ENCODE results near the gene DNAJC5.

DNAJC5 gene

DNA sequence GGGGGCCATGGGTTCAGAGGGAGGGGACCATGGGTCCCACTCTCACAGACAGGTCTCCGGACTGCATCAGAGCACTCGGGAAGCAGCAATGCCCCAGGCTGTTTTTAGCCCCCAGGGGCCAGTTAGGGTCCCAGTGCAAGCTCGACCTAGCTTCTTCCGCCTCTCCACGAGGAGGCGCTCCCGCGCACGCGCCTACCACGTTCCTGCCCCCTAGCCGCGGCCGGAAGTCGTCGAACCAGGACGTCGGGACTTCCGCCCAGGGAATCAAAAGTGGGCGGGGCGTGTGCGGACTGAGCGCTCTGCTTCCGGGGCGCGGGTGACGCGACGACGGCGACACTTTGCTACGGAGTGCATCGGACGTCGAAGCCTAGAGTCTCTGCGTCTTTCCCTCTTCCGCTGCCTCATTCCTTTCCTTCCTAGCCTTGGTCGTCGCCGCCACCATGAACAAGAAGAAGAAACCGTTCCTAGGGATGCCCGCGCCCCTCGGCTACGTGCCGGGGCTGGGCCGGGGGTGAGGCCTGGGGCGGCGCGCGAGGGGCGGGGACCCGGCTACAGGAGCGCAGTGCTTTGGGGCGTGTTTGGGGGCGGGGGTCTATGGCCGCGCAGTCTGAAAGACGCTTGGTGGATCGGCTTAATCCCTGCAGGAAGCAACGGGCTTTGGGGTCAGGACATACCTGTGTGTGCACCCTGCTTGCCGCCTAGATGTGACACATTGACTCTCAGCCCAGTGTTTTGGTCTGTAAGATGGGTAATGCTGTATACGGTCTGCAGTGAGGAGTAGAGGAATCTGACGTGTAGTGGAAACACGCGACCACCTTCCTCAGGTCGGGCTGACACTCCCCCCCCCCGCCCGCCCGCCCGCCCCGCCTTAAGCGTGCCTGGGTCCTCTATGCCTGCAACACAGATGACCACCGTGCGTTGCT is 86.1 kb downstream of the DNAJC5 start, which contains the start of gene PRPF6:
TSS of gene PRPF6 (plus strand) at position 327 of the 923 bp plus-strand sequence. CDS start at position 441, 114 bp downstream.
- Histone ChIP-seq H3K27ac (ENCODE audit: low read depth, low read length) (peak within 1 kb of the TSS; percentile 90), H3K36me3 (ENCODE audit: control insufficient read depth, low read length) (peaks cover 41% of the 10 kb centered on the region), H4K20me1 (ENCODE audit: control insufficient read depth, insufficient read depth, low read depth, low read length) (peaks cover 4% of the 10 kb centered on the region; the same call in 1 of the 2 replicates)

DNA sequence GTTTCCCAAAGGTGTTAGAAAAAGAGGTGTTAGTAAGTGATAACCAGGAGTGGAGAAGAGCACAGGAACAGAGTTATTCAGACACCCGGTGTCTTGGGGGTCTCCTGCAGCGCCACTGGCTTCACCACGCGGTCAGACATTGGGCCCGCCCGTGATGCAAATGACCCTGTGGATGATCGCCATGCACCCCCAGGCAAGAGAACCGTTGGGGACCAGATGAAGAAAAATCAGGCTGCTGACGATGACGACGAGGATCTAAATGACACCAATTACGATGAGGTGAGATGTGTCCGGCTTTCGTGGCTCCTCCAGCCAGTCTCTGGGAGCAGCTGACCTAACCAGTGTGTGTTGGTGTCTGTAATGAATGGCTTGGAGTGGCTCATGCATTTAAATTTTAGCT is 88.0 kb downstream of the DNAJC5 start:
- Histone ChIP-seq H3K79me2 (ENCODE audit: control insufficient read depth, low read length) (peaks cover 48% of the 10 kb centered on the region), H4K20me1 (ENCODE audit: control insufficient read depth, insufficient read depth, low read depth, low read length) (peaks cover 4% of the 10 kb centered on the region; the same call in 1 of the 2 replicates), H3K9me3 (ENCODE audit: control insufficient read depth, insufficient read depth, low read length) (no peaks in the 10 kb centered on the region), H3K27me3 (ENCODE audit: control insufficient read depth, low read length) (no peaks in the 10 kb centered on the region), H3K4me1 (ENCODE audit: control insufficient read depth, low read length) (peaks cover 40% of the 10 kb centered on the region), H3K27ac (ENCODE audit: low read depth, low read length) (no peak overlapping the region), H3K4me3 (ENCODE audit: low read length) (no peak overlapping the region), H3K4me2 (ENCODE audit: low read length) (no peak overlapping the region), H3F3A (ENCODE audit: control insufficient read depth, insufficient read depth) (peaks cover 17% of the 10 kb centered on the region), H3K9me2 (replicated peaks; ENCODE audit: control insufficient read depth, low read length) (no peaks in the 10 kb centered on the region), H3K36me3 (ENCODE audit: control insufficient read depth, low read length) (peaks cover 55% of the 10 kb centered on the region)
- no peak for TF ChIP-seq CTCF (IDR thresholded peaks at IDR 0.05; ENCODE audit: low read depth, low read length, poor library complexity, severe bottlenecking)
- TF ChIP-seq EZH2phosphoT487 (IDR thresholded peaks at IDR 0.05; ENCODE audit: borderline replicate concordance, low read length): no peak

More for the DNA sequence above, 86.1 kb downstream of the DNAJC5 start, which contains the start of gene PRPF6:
- TF ChIP-seq CTCF (IDR thresholded peaks at IDR 0.05; ENCODE audit: low read depth, low read length, poor library complexity, severe bottlenecking) (peak; percentile 88), EZH2phosphoT487 (IDR thresholded peaks at IDR 0.05; ENCODE audit: borderline replicate concordance, low read length) (no peak)
- Histone ChIP-seq H3K9me2 (replicated peaks; ENCODE audit: control insufficient read depth, low read length) (no peaks in the 10 kb centered on the region), H3K4me1 (ENCODE audit: control insufficient read depth, low read length) (peaks cover 41% of the 10 kb centered on the region), H3F3A (ENCODE audit: control insufficient read depth, insufficient read depth) (peaks cover 17% of the 10 kb centered on the region), H3K27me3 (ENCODE audit: control insufficient read depth, low read length) (no peaks in the 10 kb centered on the region), H3K79me2 (ENCODE audit: control insufficient read depth, low read length) (peaks cover 50% of the 10 kb centered on the region), H3K9me3 (ENCODE audit: control insufficient read depth, insufficient read depth, low read length) (no peaks in the 10 kb centered on the region), H3K4me3 (ENCODE audit: low read length) (peak within 1 kb of the TSS; percentile 97), H3K4me2 (ENCODE audit: low read length) (peak within 1 kb of the TSS; percentile 77)

All from DOHH2 (cell line).